Spleen (tissue), 7 donors: Measurements from ENCODE around the gene SEC16A.

Experiments used
- POLR2AphosphoS5 ChIP-seq, 3 donors: sonication (generic); formaldehyde crosslinking; IDR thresholded peaks; one replicate each; pipeline ENCODE4 v1.5.1; 2017; ENCODE audit warnings: antibody characterized with exemption in 3 of 3
- TF ChIP-seq, protein P1 (sequence below), 11 experiments: fragments of 200-600 bp in 7 of 11; fragments of 450-650 bp in 4 of 11; sonication (generic) in 4 of 11; IDR thresholded peaks in 8 of 11; conservative IDR thresholded peaks in 3 of 11; 1 replicate in 7 of 11; 2 replicates in 4 of 11; pipeline versions ENCODE4 v1.4.0 to v1.8.0; 2016 to 2021; ENCODE audit warnings: antibody characterized with exemption in 11 of 11, inconsistent platforms in 4 of 11, mild to moderate bottlenecking in 1 of 11
- donor health status: DM: no; HTN: no; CAD: no; lungs with moderate emphysema.
- donor health status: DM: no; HTN: no; CAD: no.
- donor health status: DM: no; HTN: no; CAD: no.

DNA sequence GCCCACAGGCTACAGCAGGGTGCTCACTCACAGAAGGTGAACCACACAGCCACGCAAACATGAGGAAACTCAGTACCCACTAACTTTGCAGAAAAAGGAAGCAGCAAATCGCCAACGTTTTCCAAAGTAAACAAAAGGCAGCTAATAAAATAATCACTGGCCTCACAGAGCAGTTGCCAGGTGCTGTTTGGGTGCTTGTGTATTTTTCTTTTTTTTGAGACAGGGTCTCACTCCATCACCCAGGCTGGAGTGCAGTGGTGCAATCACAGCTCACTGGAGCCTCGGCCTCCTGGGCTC is 86.7 kb downstream of the SEC16A start:
- TF ChIP-seq, protein P1, sequence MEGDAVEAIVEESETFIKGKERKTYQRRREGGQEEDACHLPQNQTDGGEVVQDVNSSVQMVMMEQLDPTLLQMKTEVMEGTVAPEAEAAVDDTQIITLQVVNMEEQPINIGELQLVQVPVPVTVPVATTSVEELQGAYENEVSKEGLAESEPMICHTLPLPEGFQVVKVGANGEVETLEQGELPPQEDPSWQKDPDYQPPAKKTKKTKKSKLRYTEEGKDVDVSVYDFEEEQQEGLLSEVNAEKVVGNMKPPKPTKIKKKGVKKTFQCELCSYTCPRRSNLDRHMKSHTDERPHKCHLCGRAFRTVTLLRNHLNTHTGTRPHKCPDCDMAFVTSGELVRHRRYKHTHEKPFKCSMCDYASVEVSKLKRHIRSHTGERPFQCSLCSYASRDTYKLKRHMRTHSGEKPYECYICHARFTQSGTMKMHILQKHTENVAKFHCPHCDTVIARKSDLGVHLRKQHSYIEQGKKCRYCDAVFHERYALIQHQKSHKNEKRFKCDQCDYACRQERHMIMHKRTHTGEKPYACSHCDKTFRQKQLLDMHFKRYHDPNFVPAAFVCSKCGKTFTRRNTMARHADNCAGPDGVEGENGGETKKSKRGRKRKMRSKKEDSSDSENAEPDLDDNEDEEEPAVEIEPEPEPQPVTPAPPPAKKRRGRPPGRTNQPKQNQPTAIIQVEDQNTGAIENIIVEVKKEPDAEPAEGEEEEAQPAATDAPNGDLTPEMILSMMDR (IDR thresholded peaks at IDR 0.05 in 8 of 11, conservative IDR thresholded peaks at IDR 0.05 in 3 of 11): no peak
- TF ChIP-seq POLR2AphosphoS5 (IDR thresholded peaks at IDR 0.05): no peak
